Uterus (tissue), 2 donors: ENCODE measurements around the gene ATP13A2.

ENCODE experiments used
- POLR2A ChIP-seq, 2 donors: fragments of 450-650 bp; IDR thresholded peaks; one replicate each; pipeline ENCODE4 v1.6.1; 2016; ENCODE audit warnings: antibody characterized with exemption in 2 of 2, mild to moderate bottlenecking in 1 of 2, moderate library complexity in 1 of 2
- TF ChIP-seq, protein P1 (sequence below), 4 experiments: fragments of 200-600 bp in 2 of 4; fragments of 450-650 bp in 2 of 4; sonication (generic) in 2 of 4; IDR thresholded peaks; one replicate each; pipeline ENCODE4 v1.5.1; 2016 to 2019; ENCODE audit warnings: antibody characterized with exemption in 4 of 4, mild to moderate bottlenecking in 2 of 4, moderate library complexity in 1 of 4

GRCh38 chr1:17004466-17005364 is 7.0 kb downstream of the ATP13A2 start:
- no peak for TF ChIP-seq POLR2A (IDR thresholded peaks at IDR 0.05)
- TF ChIP-seq, protein P1, sequence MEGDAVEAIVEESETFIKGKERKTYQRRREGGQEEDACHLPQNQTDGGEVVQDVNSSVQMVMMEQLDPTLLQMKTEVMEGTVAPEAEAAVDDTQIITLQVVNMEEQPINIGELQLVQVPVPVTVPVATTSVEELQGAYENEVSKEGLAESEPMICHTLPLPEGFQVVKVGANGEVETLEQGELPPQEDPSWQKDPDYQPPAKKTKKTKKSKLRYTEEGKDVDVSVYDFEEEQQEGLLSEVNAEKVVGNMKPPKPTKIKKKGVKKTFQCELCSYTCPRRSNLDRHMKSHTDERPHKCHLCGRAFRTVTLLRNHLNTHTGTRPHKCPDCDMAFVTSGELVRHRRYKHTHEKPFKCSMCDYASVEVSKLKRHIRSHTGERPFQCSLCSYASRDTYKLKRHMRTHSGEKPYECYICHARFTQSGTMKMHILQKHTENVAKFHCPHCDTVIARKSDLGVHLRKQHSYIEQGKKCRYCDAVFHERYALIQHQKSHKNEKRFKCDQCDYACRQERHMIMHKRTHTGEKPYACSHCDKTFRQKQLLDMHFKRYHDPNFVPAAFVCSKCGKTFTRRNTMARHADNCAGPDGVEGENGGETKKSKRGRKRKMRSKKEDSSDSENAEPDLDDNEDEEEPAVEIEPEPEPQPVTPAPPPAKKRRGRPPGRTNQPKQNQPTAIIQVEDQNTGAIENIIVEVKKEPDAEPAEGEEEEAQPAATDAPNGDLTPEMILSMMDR (IDR thresholded peaks at IDR 0.05), result no peak
